Stimulated activated CD4-positive, alpha-beta T cell treated with anti-CD3 and anti-CD28 coated beads, Interleukin-12 subunit alpha, Interleukin-12 subunit beta, amount 100 ng/mL, for 48 hours (primary cell): ENCODE measurements around the gene PCBP2.
"Not testable (repeated sequence)": the region's sequence is repeated elsewhere in the genome, so short reads cannot be mapped to it uniquely, and the experiment has no call there.

Experiments
- DNase-seq, 3 donors: peaks; one replicate each; pipeline ENCODE4 v3.0.0-alpha.2; 2020; ENCODE audit warnings: low read depth in 2 of 3, low spot score in 1 of 3

Gene PCBP2

GRCh38 chr12:53451661-53452158, at the start of gene PCBP2:
PCBP2 (plus strand) TSS chr12:53452102; CDS start chr12:53454801, 2,699 bp downstream.
- DNase-seq = peak; percentile 94 to 98 (median 96)

DNA sequence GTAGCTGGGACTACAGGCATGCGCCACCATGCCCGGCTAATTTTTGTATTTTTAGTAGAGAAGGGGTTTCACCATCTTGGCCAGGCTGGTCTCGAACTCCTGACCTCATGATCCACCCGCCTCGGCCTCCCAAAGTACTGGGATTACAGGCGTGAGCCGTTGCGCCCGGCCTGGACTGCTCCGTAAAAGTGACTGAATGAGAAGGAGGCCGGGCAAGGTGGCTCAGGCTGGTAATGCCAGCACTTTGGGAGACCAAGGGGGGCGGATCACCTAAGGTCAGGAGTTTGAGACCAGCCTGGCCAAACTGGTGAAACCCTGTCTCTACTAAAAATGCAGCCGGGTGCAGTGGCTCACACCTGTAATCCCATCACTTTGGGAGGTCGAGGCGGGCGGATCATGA, 49.6 kb upstream of the PCBP2 start:
- not testable (repeated sequence) for DNase-seq

DNA sequence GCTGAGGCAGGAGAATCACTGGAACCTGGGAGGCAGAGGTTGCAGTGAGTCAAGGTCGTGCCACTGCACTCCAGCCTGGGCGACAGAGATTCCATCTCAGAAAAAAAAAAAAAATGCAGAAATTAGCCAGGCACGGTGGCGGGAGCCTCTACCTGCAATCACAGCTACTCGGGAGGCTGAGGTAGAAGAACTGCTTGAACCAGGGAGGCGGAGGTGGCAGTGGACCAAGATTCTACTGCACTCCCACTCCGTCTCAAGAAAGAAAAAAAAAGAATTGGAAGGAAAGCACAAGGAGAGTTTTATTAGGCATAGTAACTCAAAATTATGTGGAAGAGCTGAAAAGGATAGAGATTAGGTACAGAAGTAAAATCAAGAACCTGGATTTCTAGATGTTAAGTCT, 49.0 kb upstream of the PCBP2 start:
- DNase-seq = no peak

- DNase-seq = no peak
Measured at GRCh38 chr12:53410951-53411350, 41.0 kb upstream of the PCBP2 start.

DNA sequence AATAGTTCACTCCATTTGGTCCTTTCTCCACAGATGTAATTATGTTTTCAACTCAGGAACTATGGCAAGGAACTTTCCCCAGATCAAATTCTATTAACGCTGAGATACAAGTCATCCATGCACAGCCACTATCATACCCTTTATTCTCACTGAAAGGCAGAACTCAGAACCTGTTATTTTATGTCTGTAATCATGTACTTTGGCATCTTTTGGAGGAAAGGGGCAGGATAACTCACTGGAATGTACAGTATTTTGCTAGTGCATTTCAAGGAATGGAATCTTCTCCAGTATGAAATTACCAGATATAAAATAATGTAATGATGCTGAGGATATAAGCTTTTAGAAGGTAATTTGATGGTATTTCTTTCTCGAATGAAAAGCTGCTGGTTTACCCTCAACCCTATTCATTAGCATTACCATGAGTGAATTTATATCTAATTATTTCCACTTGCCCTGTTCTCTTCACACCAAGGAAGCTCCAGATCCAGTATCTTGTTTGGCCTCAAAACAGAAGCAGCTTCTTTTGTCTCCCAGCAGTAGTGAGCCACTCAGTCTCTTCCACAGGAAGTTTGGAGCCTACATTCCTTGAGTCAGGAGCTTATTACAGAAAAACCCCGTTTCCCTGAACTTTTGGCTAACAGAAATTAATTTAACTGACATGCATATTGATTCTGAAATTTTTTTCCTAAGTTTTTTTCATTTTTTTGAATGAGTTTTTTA, 38.3 kb upstream of the PCBP2 start:
- DNase-seq = no peak

- DNase-seq = no peak
Measured at GRCh38 chr12:53414756-53415417, 37.0 kb upstream of the PCBP2 start.

DNA sequence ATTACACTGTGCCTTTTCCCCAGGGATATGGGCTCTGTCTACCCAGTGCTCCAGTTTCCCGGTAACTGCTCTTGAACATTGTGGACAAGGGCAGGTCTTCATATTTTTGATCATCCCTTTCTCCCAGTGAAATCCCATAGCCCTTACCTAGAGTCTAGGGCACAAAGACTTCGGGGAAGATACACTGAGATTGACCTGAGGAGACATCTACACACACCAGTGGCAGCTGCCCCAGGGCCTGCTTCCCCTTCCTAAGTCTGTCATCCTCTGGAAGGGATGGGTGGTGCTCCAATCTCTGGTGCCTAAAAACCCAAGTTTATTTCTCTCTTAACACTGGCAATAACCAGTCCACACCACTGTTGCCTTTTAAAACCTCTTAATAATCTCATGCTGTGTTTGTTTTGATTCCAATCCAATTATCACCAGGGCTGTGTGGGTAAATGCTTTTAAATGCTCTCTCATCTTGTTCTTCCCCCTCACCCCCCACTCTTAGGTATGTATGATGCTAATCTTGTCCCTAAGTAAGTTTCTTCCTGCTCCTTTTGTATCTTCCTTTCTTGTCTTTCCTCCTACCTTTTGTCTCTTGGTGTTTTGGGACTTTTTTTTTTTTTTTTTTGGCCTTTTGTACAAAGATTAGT, 36.0 kb upstream of the PCBP2 start:
- DNase-seq = not testable (repeated sequence)

- DNase-seq = not testable (repeated sequence)
Measured at GRCh38 chr12:53417291-53417816, 34.5 kb upstream of the PCBP2 start.

- no peak for DNase-seq
Measured at GRCh38 chr12:53418221-53418620, 33.7 kb upstream of the PCBP2 start.

- DNase-seq = no peak
Measured at GRCh38 chr12:53419756-53420155, 32.1 kb upstream of the PCBP2 start.

GRCh38 chr12:53422247-53422646, 29.7 kb upstream of the PCBP2 start:
- not testable (repeated sequence) for DNase-seq

GRCh38 chr12:53423597-53423996, 28.3 kb upstream of the PCBP2 start, which contains the start of gene AMHR2:
AMHR2 (plus strand) TSS chr12:53423855; CDS start chr12:53423935, 80 bp downstream.
- DNase-seq = no peak

GRCh38 chr12:53424626-53425514, 27.0 kb upstream of the PCBP2 start:
- DNase-seq = no peak

- DNase-seq = no peak
Measured at GRCh38 chr12:53425515-53426150, 26.3 kb upstream of the PCBP2 start.

- DNase-seq = peak; percentile 23 to 44 (median 40)
Measured at GRCh38 chr12:53427905-53428594, 23.9 kb upstream of the PCBP2 start.

DNA sequence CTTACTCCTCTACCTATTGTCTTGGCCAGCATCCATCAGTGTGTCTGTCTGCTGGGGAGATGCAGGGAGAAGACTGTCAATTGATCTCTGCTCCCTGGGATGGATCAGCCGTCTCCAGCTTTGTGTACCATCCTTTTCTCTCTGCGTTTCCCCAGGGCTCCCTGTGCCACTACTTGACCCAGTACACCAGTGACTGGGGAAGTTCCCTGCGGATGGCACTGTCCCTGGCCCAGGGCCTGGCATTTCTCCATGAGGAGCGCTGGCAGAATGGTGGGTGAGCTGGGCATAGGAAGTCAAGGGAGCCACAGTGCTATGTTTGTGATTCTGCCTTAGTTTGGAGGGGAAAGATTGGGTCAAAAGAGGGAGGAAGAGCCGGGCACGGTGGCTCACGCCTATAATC, 23.2 kb upstream of the PCBP2 start:
- DNase-seq = no peak

DNA sequence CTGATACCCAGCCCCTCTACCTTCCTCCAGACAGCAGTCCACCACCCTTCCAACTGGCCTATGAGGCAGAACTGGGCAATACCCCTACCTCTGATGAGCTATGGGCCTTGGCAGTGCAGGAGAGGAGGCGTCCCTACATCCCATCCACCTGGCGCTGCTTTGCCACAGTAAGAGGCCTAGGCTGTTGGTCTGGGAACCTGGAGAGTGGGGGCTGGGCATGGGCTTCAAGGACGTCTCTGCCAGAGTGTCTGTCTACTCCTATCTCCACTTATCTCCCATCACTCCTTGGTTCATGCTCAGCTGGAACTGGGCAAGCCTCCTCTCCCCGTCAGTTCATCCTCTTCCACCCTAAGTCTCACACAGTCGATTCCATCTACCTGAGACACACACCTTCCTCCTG, 21.8 kb upstream of the PCBP2 start:
- DNase-seq = no peak

- no peak for DNase-seq
Measured at GRCh38 chr12:53431187-53431586, 20.7 kb upstream of the PCBP2 start.

- DNase-seq = not testable (repeated sequence)
Measured at GRCh38 chr12:53435326-53435725, 16.6 kb upstream of the PCBP2 start.

DNA sequence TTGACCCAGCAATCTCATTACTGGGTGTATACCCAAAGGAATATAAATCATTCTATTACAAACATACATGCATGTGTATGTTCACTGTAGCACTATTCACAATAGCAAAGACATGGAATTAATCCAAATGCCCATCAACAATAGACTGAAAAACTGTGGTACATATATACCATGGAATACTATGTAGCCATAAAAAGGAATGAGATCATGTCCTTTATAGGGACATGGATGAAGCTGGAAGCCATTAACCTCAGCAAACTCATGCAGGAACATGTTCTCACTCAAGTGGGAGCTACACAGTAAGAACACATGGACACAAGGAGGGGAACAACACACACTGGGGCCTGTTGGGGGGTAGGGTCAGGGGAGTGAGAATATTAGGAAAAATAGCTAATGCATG, 12.3 kb upstream of the PCBP2 start:
- DNase-seq = not testable (repeated sequence)
